M059J (cell line): ENCODE data around the gene GLTP. TPM values are rescaled to one million over a fixed set of nuclear protein-coding genes. Genes with fewer than 3 reads are reported as not detected.

Experiments used
- DNase-seq: peaks from one replicate; pipeline ENCODE4 v3.0.0-alpha.2; 2012; ENCODE audit warnings: low read depth
- total RNA-seq: library from RNA; depleted of rRNA; stranded (reverse); fragments of >200 nt; shearing (Covaris generic); gene quantifications from 2 replicates; pipeline ENCODE4 v1.2.3, GENCODE V29; 2014

Gene GLTP
- total RNA-seq, 1 experiment from 2014 or later, result 53.9 TPM

- DNase-seq, result peak; percentile 72
Observed at GRCh38 chr12:109844983-109845823, 35.1 kb downstream of the GLTP start.

GRCh38 chr12:109844091-109844490 lies 36.2 kb downstream of the GLTP start:
- no peak for DNase-seq

DNA sequence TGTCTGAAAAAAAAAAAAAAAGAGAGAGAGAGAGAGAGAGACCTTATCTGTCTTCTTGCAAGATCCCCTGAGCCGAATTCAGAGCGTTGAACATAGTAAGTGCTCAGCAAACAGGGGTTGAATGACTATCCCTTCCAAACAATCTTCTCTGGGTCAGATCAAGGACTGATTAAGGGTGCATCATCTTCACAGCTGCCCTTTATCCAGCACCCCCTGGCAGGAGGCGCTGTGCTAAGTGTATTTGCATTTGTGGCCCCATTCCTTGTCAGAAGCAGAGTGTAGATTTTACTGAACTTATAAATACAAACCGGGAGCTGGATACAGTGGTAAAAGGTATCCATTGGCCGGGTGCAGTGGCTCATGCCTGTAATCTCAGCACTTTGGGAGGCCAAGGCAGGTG lies 38.3 kb downstream of the GLTP start:
- no peak for DNase-seq

DNA sequence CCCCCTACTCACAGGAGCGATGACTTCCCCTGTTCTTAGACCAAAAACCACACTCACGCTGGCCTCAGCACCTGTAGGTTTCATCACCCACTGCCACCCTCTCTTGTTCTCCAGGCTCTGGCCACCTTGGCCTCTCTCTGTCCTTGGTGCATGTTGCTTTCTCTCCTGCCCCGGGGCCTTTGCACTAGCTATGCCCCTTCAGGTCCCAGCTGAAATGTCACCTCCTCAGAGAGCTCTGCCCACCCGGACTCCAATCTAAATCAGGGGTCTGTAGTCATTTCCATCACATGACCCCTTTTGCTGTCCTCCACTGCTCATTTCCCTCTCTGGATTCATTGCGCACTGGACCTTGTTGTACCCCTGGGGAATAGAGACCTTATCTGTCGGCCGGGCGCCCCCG lies 39.0 kb downstream of the GLTP start:
- DNase-seq, result no peak

DNA sequence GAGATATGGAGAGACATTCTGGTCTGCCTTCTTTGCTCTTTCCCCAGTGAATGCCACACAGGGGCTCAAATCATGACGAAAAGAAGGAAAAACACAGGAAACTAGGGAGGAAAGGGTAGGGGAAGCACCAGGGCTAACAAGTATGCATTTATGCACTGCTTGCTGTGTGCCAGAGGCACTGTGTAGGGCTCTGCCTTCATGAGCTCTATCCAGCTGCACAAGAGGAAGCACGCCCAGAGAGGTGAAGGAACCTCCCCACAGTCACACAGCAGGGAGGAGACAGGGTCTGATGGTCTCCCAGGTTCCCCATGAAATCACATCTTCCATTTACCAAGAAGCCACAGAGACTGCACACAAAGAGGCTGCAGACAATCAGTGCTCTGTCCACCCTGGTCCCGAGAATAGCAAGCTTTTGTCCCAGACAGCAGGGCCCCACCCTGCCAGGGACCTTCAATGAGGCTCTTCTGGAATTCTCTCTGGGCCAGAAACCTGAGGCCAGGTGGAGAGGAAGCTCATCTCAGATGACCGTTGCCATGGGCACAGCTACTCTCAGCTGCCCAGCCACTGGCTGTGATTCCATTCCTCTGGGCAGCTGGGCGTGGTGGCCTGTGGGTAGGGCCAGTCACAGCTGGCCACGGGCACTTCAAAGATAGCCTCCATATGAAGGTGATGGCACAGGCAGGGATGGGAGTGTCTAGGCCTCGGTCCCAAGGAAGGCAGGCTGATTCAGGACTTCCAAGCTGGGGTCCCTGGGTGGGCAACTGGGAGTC lies 39.9 kb downstream of the GLTP start:
- peak; percentile 58 for DNase-seq

- DNase-seq, result no peak
Observed at GRCh38 chr12:109839444-109839843, 40.9 kb downstream of the GLTP start.

GRCh38 chr12:109836916-109837315 lies 43.4 kb downstream of the GLTP start:
- peak; percentile 56 for DNase-seq

DNA sequence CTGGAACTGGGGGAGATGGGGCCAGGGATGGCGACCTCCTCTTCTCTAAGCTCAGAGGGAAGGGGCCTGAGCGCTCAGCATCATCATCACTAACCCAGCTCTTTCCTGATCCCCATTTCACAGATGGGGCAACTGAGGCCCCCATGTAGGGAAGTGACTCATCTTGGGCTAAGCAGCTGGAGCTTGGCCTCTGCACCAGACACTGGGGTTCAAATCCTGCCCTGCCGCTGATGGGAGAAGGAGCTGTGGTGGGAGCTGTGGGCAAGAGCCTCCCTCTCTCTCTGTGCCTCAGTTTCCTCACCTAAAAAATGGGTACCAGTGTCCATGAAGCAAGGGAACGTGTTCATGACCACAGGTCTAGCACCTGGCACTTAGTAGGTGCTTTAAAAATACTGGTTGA lies 44.5 kb downstream of the GLTP start:
- DNase-seq, result no peak

- DNase-seq, result no peak
Observed at GRCh38 chr12:109833307-109834189, 46.8 kb downstream of the GLTP start, which contains the start of gene TRPV4. Gene TRPV4 (minus strand): TSS chr12:109833398. CDS start chr12:109814796, 18,602 bp downstream.

GRCh38 chr12:109832541-109833306 lies 47.6 kb downstream of the GLTP start:
- no peak for DNase-seq

GRCh38 chr12:109831929-109832328 lies 48.4 kb downstream of the GLTP start:
- no peak for DNase-seq

DNA sequence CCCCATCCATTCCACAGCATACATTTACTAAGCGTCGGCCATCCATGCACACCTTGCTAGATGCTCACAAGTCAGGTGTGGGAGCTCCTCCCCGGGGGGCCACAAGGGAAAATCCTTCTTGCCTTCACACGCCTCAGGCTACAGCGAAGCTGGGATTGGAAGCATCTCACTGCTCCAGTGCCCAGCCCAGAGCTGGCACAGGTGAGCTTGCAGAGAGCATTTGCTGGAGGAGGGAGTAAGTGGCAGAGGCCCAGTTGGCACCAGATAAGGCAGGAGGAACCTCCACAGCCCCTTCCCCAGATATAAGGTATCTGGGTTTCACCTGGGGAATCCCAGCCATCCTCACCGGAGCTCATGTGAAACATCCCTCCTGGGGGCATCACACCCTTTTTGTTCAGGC lies 49.0 kb downstream of the GLTP start:
- DNase-seq, result no peak

DNA sequence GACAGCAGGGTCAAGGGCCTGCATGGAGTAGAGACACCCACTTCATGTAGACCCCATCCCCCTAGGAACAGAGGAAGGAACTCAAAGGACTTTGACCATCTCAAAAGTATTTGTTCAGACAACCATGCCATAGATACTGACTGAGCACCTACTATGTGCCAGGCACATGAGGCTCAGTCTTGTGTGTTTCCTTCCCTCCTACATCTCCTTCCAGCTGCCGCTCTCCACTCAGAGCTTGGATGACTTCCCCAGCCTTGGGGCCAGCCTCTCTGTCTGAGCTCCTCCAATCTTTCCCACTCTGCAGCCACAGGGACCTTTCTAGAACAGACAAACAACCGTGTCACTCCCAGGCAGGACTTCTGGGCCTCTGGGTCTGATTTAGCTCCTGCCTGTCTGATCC lies 49.6 kb downstream of the GLTP start:
- no peak for DNase-seq

DNA sequence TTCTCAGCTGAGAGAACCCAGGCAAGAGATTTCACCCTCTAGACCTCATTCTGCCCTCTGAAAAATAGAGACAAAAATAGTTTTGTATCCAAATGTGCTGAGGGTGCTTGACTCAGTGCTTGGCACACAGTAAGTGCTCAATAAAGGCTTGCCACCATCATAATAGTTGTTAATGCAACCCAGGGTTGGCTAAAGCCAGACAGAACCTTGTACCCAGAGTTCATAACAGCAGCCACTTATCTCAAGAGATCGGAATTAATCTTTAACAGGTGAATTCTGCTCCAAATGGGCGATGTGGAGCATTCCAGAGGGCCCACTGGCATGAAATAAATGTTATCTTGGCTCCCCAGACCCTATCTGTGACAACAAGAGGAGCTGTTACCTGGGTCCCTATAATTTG lies 50.1 kb downstream of the GLTP start:
- DNase-seq, result no peak

- no peak for DNase-seq
Observed at GRCh38 chr12:109829667-109830066, 50.7 kb downstream of the GLTP start.

DNA sequence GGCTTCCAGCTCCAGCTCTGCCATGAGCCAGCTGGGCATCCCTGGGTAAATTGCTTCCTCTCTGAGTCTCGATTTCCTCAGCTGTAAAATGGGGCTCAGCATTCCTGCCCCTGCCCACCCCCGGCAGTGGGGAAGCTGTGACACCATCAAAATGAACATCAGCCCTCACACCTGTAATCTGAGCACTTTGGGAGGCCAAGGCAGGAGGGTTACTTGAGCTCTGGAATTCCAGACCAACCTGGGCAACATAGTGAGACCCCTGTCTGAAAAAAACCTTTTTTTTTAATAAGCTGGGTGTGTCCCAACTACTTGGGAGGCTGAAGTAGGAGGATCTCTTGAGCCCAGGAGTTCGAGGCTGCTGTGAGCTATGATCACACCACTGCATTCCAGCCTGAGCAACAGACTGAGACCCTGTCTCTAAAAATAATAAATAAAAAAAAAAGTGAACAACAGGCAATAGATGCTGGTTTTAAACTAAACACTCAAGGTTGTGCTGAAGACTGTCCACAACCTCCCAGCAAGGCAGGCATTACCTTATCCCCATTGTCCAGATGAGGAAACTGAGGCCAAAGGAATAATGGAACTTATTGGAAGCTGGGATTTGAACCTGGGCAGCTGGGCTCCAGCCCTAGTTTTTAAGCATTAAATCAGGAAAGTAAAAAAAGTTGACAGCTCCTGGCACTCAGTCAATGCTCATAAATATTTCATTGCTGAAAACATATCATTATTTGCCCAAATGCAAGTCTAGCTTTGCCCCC lies 51.4 kb downstream of the GLTP start:
- DNase-seq, result no peak

GRCh38 chr12:109827566-109828550 lies 52.5 kb downstream of the GLTP start:
- DNase-seq, result no peak

- DNase-seq, result no peak
Observed at GRCh38 chr12:109827080-109827479, 53.3 kb downstream of the GLTP start.

DNA sequence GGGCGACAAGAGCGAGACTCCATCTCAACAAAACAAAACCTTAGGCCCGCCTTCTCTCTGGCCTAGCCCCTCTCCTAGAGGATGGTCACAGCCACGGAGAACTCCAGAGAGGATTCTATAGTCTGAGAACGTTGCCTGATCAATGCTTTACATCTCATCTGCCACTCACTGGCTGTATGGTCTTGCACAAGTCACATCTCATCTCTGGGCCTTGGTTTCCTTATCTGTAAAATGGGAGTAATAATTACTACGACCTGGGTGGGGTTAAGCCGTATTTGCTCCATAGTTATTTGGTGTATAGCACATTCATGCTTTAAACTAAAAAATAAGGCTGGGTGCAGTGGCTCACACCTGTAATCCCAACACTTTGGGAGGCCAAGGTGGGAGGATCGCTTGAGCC lies 55.6 kb downstream of the GLTP start:
- no peak for DNase-seq
